GM12875 (cell line): ENCODE data around the gene MBD3L1.

Experiments used
- H3K4me3 ChIP-seq: one replicate; pipeline ENCODE4 v1.5.1; 2011; ENCODE audit warnings: low read depth, low read length, control low read depth
- TF ChIP-seq, protein P1 (sequence below): IDR thresholded peaks from 2 replicates; pipeline ENCODE4 v1.5.1; 2011; ENCODE audit warnings: low read depth, mild to moderate bottlenecking, control low read depth, inconsistent platforms, low read length, moderate library complexity, borderline replicate concordance; ENCODE audit not compliant: insufficient read depth

MBD3L1 gene

DNA sequence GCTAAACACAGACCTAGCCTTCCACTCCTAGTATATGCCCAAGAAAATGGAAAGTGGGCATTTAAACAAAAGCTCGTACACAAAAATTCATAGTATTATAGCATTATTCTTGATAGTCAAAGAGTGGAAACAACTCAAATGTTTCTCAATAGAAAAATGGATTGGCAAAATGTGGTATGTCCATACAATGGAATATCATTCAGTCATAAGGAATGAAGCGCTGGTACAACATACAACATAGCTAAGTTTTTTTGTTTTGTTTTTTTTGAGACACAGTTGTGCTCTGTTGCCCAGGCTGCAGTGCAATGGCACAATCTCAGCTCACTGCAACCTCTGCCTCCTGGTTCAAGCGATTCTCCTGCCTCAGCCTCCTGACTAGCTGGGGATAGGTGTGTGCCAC is 11.9 kb upstream of the MBD3L1 start:
- no peak overlapping the region for H3K4me3 ChIP-seq
- TF ChIP-seq, protein P1, sequence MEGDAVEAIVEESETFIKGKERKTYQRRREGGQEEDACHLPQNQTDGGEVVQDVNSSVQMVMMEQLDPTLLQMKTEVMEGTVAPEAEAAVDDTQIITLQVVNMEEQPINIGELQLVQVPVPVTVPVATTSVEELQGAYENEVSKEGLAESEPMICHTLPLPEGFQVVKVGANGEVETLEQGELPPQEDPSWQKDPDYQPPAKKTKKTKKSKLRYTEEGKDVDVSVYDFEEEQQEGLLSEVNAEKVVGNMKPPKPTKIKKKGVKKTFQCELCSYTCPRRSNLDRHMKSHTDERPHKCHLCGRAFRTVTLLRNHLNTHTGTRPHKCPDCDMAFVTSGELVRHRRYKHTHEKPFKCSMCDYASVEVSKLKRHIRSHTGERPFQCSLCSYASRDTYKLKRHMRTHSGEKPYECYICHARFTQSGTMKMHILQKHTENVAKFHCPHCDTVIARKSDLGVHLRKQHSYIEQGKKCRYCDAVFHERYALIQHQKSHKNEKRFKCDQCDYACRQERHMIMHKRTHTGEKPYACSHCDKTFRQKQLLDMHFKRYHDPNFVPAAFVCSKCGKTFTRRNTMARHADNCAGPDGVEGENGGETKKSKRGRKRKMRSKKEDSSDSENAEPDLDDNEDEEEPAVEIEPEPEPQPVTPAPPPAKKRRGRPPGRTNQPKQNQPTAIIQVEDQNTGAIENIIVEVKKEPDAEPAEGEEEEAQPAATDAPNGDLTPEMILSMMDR, result no peak

DNA sequence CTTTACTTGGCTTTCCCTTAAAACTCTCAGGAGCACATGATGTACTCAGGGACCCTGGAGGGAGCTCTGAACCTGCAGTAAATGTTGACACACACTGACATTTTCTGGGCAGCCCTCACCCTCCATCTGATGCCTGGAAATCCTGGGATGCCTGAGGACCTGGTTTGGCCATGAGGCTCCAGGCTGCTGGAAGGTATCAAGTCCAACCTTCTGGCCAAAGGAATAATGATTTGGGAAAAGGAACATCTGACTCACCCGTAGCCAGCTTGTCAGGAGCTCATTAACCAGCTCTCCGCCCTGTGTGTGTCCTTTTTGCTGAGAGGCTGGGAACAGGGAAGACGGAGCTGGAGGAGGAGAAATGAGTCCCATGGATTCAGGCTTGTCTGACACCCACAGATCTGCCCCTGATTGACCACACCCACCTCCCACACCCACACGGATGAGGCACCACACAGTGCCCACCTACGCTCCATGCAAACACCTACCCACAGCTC is 10.4 kb upstream of the MBD3L1 start:
- no peak overlapping the region for H3K4me3 ChIP-seq
- TF ChIP-seq, protein P1, result no peak

DNA sequence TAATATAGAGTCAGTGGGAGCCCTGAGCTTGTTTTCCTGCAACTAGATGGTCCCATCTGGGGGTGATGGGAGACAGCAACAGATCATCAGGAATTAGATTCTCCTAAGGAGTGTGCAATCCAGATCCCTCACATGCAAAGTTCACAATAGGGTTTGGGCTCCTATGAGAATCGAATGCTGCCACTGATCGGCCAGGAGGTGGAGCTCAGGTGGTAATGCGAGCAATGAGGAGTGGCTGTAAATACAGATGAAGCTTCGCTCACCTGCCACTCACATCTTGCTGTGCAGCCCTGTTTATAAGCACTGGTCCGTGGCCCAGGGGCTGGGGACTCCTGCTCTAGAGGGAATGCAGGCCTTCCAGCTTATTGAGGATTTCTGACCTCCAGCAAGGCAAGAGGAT is 5.8 kb upstream of the MBD3L1 start:
- TF ChIP-seq, protein P1, result no peak

DNA sequence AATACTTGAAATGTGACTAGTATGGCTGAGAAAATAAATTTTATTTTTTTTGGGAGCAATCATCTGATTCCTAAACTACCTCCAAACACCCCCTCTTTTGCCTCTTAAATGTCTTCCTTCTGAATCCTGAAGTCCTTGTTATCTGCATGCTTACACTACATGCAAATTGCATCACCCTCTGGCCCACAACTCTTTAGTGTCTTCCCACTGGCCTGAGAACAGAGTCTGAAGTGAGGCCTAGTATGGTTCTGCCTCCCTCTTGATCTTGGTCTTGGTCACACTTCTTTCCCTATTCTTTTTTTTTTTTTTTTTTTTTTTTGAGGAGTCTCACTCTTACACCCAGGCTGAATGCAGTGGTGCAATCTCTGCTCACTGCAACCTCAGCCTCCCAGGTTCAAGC is 4.9 kb upstream of the MBD3L1 start:
- TF ChIP-seq, protein P1, result no peak
- H3K4me3 ChIP-seq, result no peak overlapping the region

More for the DNA sequence above, 5.8 kb upstream of the MBD3L1 start:
- no peak overlapping the region for H3K4me3 ChIP-seq

DNA sequence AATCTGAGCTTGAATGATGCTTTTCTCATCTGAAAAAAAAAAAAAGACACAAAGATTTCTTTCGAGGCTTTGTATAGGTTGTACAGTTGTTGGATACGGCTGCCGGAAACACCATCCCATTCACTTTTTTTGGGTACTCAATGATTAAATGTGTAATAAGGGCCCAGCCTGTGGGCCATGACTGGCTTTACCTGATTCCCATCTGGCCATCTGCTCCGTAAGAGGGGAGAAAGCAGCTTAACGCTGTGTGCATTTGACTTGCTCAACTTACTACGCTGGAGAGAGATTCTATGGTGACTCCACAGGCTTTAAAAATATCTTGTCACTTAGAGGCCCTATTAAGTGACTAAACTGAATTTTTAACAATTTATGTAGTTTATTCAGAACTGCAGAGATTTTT is 804 bp upstream of the MBD3L1 start:
- peak overlapping the region; percentile 76 for H3K4me3 ChIP-seq
- TF ChIP-seq, protein P1, result no peak

DNA sequence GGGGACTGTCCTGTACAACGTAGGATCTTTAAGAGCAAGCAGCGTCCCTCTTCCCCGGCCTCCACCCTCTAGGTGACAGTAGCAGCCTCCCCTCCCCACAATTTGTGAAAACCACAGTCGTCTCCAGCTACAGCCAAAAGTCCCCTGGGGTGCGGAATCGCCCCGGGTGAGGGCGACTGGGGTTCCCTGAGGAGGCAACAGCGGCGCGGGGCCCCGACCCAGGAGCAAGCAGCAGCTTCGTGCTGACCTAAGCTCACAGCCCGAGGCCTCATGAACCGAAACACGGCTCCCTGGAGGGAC is 395 bp upstream of the MBD3L1 start:
- peak overlapping the region; percentile 76 for H3K4me3 ChIP-seq
- TF ChIP-seq, protein P1, result no peak

DNA sequence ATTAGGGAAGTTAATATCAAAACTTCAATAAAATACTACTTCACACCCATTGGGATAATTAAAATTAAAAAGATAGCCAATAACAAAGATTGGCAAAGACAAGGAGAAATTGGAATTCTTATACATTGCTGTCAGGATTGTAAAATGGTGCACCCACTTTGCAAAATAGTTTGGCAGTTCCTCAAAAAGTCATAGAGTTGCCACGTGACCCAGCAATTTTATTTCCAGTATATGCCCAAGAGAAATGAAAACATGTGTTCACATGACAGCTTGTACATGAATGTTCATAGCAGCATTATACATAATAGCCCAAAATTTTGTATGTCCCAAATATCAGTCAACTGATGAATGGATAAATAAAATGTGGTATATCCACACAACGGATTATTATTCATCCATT is 3.3 kb downstream of the MBD3L1 start:
- no peak overlapping the region for H3K4me3 ChIP-seq
- TF ChIP-seq, protein P1, result no peak
